Skin epidermis (tissue), 12 donors: ENCODE data around the gene BEST2.
"Not testable (repeated sequence)": the region's sequence is repeated elsewhere in the genome, so short reads cannot be mapped to it uniquely, and the experiment has no call there.

Experiments used
- H3K27ac ChIP-seq, 21 experiments: fragments of 200-600 bp; sonication (generic) in 11 of 21; one replicate each; pipeline ENCODE4 v1.5.0; 2020; ENCODE audit warnings: mild to moderate bottlenecking in 3 of 21, inconsistent platforms in 2 of 21, moderate library complexity in 2 of 21
- H3K4me3 ChIP-seq, 7 experiments: fragments of 200-600 bp; sonication (generic) in 2 of 7; one replicate each; pipeline ENCODE4 v1.5.0; 2020; ENCODE audit warnings: inconsistent platforms in 2 of 7, mild to moderate bottlenecking in 2 of 7, moderate library complexity in 1 of 7

BEST2 gene

GRCh38 chr19:12794196-12794941 lies 42.8 kb downstream of the BEST2 start:
- Histone ChIP-seq H3K27ac (peak overlapping the region; percentile 89 to 100 (median 98)), H3K4me3 (peak overlapping the region; percentile 57 to 98 (median 86))

DNA sequence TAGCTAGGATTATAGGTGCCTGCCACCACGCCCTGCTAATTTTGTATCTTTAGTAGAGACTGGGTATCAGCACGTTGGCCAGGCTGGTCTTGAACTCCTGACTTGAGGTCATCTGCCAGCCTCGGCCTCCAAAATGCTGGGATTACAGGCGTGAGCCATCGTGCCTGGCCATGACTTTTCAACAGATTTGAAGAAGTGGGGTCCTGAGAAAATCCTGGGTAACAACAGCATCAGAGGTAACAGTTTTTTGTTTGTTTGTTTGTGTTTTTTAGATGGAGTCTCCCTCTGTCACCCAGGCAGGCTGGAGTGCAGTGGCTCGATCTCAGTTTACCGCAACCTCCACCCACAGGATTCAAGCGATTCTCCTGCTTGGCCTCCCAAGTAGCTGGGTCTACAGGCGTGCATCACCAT lies 43.4 kb downstream of the BEST2 start:
- Histone ChIP-seq H3K4me3 (peak overlapping the region in 1 of 7 experiments; percentile 57), H3K27ac (peak overlapping the region in 18 of 21 experiments; percentile 16 to 100 (median 98))

DNA sequence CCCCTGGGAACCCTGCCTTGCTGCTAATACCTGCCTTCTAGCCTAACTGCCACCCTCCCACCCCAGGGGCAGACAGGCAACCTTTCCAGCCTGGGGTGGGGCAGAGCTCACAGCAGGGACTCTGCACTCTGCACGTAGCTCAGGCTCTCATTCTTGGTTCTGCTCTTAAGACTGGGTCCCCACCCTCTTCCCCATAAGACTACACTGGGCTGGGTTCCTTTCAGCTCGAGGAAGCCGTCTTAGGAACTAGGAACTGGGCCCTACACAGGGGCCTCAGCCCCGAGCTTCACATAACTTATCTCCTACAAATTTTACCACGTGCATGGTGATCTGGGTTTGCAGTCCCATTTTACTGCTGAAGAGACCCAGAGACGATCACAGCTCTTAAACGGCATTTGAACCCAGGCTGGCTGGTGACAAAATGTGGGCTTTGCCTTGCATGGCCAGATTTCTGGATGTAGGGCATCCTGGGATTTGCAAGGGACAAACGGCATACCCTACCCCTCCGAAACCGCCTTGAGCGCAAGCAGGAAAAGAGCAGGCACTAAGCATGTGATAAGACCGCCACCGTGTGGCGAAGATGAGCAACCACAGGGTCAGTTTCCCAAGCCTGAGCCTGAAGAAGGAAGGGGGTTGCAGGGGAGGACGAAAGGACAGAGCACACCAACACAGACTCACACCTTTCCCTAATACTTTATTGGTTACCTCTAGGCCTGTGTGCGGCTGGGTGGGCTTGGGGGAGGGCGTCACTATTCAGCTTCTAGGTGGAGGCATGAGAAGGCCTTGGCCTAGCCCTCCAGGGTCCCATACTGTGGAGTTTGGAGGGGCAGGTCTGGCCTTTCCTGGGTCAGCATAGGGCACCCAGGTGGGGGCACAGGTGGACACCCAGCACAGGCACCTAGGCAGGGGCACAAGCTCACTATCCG lies 44.8 kb downstream of the BEST2 start:
- Histone ChIP-seq H3K4me3 (no peak overlapping the region), H3K27ac (peak overlapping the region in 20 of 21 experiments; percentile 8 to 100 (median 80))

DNA sequence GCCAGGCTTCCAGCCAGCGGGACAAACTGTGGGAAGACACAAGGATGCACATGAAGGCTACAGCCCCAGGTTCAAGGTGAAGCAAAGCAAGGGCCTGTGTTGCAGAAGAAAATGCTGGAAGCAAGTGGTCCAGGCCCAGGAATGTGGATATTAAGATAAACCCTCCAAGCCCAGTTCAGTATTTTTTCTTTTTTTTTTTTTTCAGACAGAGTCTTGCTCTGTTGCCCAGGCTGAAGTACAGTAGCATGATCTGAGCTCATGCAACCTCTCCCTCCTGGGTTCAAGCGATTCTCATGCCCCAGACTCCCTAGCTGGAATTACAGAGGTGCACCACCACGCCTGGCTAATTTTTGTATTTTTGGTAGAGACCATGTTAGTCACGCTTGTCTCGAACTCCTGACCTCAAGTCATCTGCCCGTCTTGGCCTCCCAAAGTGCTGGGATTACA lies 45.6 kb downstream of the BEST2 start:
- peak overlapping the region in 6 of 21 experiments; percentile 13 to 98 (median 88) for H3K27ac ChIP-seq
- no peak overlapping the region for H3K4me3 ChIP-seq

GRCh38 chr19:12797607-12798006 lies 46.0 kb downstream of the BEST2 start:
- not testable (repeated sequence) for H3K4me3 ChIP-seq, H3K27ac ChIP-seq

- Histone ChIP-seq H3K4me3 (peak overlapping the region in 2 of 7 experiments; percentile 48 to 55), H3K27ac (peak overlapping the region in 2 of 21 experiments; percentile 34 to 85)
Observed at GRCh38 chr19:12799742-12800465, 48.3 kb downstream of the BEST2 start.

GRCh38 chr19:12800466-12800770 lies 48.8 kb downstream of the BEST2 start:
- H3K27ac ChIP-seq = peak overlapping the region in 4 of 21 experiments; percentile 74 to 85 (median 80)
- H3K4me3 ChIP-seq = peak overlapping the region in 5 of 7 experiments; percentile 48 to 74 (median 63)

DNA sequence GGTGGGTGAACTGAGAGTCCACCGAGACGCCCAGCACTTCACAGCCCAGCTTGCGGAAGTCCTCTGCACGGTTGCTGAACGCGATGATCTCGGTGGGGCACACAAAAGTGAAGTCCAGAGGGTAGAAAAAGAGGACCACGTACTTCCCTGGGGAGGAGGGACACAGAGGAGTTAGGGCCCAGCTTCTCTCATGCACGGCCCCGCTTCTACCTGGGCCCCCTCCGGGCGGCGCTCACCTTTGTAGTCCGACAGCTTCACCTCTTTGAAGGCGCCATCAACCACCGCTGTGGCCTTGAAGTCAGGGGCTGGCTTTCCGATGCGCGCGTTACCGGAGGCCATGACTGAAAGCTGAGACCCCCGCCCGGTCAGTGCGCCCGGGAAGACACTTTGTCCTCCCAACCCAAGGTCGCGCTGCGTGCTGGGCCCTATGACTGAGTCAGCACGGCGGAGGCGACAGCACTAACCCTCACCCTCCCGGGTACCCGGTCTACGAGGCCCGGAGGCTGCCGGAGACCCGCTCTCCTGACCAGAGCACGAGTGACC lies 49.4 kb downstream of the BEST2 start:
- H3K4me3 ChIP-seq = peak overlapping the region; percentile 48 to 75 (median 68)
- H3K27ac ChIP-seq = peak overlapping the region in 20 of 21 experiments; percentile 37 to 88 (median 81)

- H3K4me3 ChIP-seq = peak within 1 kb of the TSS; percentile 48 to 75 (median 68)
- H3K27ac ChIP-seq = peak within 1 kb of the TSS in 20 of 21 experiments; percentile 37 to 88 (median 81)
Observed at GRCh38 chr19:12801466-12802266, 50.1 kb downstream of the BEST2 start, which contains the start of the genes PRDX2 and THSD8. PRDX2 (minus strand) TSS chr19:12801800; CDS start chr19:12801261, 539 bp downstream. THSD8 (plus strand) TSS chr19:12802069; CDS start chr19:12802072, 3 bp downstream.

- H3K4me3 ChIP-seq = peak overlapping the region; percentile 48 to 75 (median 68)
- H3K27ac ChIP-seq = peak overlapping the region in 15 of 21 experiments; percentile 61 to 88 (median 83)
Observed at GRCh38 chr19:12802267-12803106, 50.9 kb downstream of the BEST2 start.

DNA sequence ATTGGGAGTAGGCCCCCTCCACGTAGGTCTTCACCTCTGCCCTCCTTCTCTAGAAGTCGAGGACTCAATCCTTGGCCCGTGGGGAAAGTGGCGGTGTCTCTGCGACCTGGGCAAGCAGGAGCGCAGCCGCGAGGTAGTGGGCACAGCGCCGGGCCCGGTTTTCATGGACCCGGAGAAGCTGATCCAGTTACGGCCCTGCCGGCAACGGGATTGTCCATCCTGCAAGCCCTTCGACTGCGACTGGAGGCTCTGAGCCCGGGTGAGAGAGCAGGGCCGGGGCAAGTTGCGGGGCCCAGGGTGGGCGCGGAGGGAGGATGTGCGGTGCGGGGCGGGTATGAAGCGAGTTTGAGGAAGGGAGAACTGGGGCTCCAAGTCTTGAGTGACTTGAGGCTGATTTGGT lies 52.5 kb downstream of the BEST2 start:
- no peak overlapping the region for H3K4me3 ChIP-seq
- no peak overlapping the region for H3K27ac ChIP-seq

DNA sequence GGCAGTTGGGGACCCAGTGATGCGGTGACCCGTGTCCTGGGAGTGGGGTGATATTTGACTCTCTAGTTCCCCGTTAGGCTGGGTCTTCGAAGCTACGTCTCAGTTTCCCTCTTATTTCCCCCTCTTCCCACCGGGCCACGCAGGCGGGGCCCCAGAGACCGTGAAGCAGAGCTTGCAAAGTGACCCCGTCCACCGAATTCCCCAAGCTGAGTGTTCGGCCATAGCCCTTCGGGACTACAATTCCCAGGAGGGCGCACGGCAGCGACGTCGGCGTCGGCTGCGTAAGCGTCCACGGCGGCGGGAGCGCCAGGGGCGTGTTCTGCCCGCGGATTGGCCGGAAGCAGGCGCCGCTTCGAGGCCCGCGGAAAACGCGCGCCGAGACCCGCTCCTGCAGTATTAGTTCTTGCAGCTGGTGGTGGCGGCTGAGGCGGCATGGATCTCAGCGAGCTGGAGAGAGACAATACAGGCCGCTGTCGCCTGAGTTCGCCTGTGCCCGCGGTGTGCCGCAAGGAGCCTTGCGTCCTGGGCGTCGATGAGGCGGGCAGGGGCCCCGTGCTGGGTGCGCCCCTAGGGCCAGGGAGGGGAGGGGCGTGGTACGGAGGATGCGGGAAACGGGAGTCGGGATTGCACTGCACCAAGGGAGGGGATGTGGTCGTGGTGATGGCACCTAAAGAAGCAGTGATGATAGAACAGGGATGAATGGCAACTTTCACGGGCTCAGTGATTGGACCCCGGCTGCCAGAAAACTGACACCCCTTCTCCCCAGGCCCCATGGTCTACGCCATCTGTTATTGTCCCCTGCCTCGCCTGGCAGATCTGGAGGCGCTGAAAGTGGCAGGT lies 54.9 kb downstream of the BEST2 start, which contains the start of gene RNASEH2A:
Gene RNASEH2A, plus strand, starts transcription at position 343 of the 840 bp plus-strand sequence. Its CDS starts 90 bp downstream, at position 433.
- Histone ChIP-seq H3K4me3 (peak within 1 kb of the TSS; percentile 57 to 67 (median 61)), H3K27ac (peak within 1 kb of the TSS in 19 of 21 experiments; percentile 7 to 83 (median 68))
